Gastrocnemius medialis (tissue), 4 donors: ENCODE measurements around the gene CLK2. TPM values are rescaled to one million over a fixed set of nuclear protein-coding genes. Genes with fewer than 3 reads are reported as not detected.
"Not testable (repeated sequence)": the region's sequence is repeated elsewhere in the genome, so short reads cannot be mapped to it uniquely, and the experiment has no call there.

Experiments used
- ATAC-seq, 2 donors: fragments of 150-250 bp; one replicate each; pipeline ENCODE4 v1.9.1; 2016
- DNase-seq, 2 donors: peaks; one replicate each; pipeline ENCODE4 v3.0.0-alpha.2; 2019
- H3K27ac ChIP-seq, 4 donors: fragments of 200-600 bp; sonication (generic); 1 replicate in 1 of 4; 2 replicates in 3 of 4; pipeline ENCODE4 v1.5.1; 2016 to 2018; ENCODE audit warnings: mild to moderate bottlenecking in 2 of 4, moderate library complexity in 1 of 4
- H3K27me3 ChIP-seq, 3 donors: fragments of 200-600 bp; sonication (generic) in 2 of 3; 1 replicate in 1 of 3; 2 replicates in 2 of 3; pipeline versions ENCODE4 v1.5.1 to v1.6.0; 2016 to 2019; ENCODE audit warnings: mild to moderate bottlenecking in 1 of 3, moderate library complexity in 1 of 3
- H3K36me3 ChIP-seq, 2 donors: fragments of 200-600 bp; sonication (generic) in 1 of 2; one replicate each; pipeline ENCODE4 v1.5.1; 2017 to 2018
- H3K4me1 ChIP-seq, 2 donors: fragments of 200-600 bp; sonication (generic) in 1 of 2; one replicate each; pipeline ENCODE4 v1.5.1; 2016 to 2017; ENCODE audit warnings: mild to moderate bottlenecking in 2 of 2
- H3K4me3 ChIP-seq, 4 donors: fragments of 200-600 bp; sonication (generic) in 3 of 4; 1 replicate in 1 of 4; 2 replicates in 3 of 4; pipeline ENCODE4 v1.5.1; 2016 to 2019; ENCODE audit warnings: mild to moderate bottlenecking in 2 of 4
- H3K9me3 ChIP-seq, 3 donors: fragments of 200-600 bp; sonication (generic) in 2 of 3; 1 replicate in 1 of 3; 2 replicates in 2 of 3; pipeline ENCODE4 v1.5.1; 2016 to 2019
- CTCF ChIP-seq, 5 experiments: fragments of 450-650 bp in 3 of 5; fragments of 200-600 bp in 2 of 5; sonication (generic) in 2 of 5; IDR thresholded peaks in 4 of 5; conservative IDR thresholded peaks in 1 of 5; 1 replicate in 4 of 5; 2 replicates in 1 of 5; pipeline ENCODE4 v1.5.1; 2016 to 2019; ENCODE audit warnings: antibody characterized with exemption in 5 of 5, mild to moderate bottlenecking in 3 of 5, moderate library complexity in 3 of 5
- POLR2A ChIP-seq, 2 donors: fragments of 450-650 bp; IDR thresholded peaks; one replicate each; pipeline ENCODE4 v1.6.1; 2017; ENCODE audit warnings: antibody characterized with exemption in 2 of 2, mild to moderate bottlenecking in 2 of 2, moderate library complexity in 2 of 2
- in situ Hi-C, 4 donors: fragments of 200-750 bp; cut with MboI; loops; one replicate each; pipeline versions ENCODE4 v1.15.0 to v1.8.0; 2017; ENCODE audit warnings: low sequenced_read_pairs in 4 of 4
- intact Hi-C: fragments of 100-400 bp; cut with DNase I; formaldehyde crosslinking; loops from one replicate; pipeline ENCODE4 v1.15.1; 2023; ENCODE audit warnings: low total_unique reads
- total RNA-seq, 4 donors: library from RNA; depleted of rRNA; stranded (reverse); fragments of >200 nt; gene quantifications; one replicate each; pipeline versions ENCODE4 v1.1.0 to v1.2.3, GENCODE V29; 2016

Gene CLK2
- total RNA-seq, 4 donors from 2014 or later, result 7.1 to 13.1 (median 9.8) TPM

GRCh38 chr1:155218854-155219591 is 54.3 kb downstream of the CLK2 start:
- DNase-seq, result peak in 1 of 2 donors; percentile 40
- H3K4me3 ChIP-seq, result peak overlapping the region; percentile 1 to 39 (median 13)

GRCh38 chr1:155214702-155215101 is 58.6 kb downstream of the CLK2 start:
- H3K4me3 ChIP-seq, H3K9me3 ChIP-seq, H3K36me3 ChIP-seq, H3K27me3 ChIP-seq, DNase-seq, intact Hi-C loops, ATAC-seq, in situ Hi-C loops, H3K4me1 ChIP-seq, H3K27ac ChIP-seq: not testable (repeated sequence)

More at GRCh38 chr1:155218854-155219591, 54.3 kb downstream of the CLK2 start:
- Histone ChIP-seq H3K27me3 (no peaks in the 10 kb centered on the region), H3K4me1 (no peaks in the 10 kb centered on the region), H3K36me3 (no peaks in the 10 kb centered on the region), H3K9me3 (no peaks in the 10 kb centered on the region), H3K27ac (peak overlapping the region in 1 of 4 donors; percentile 18)
- TF ChIP-seq POLR2A (IDR thresholded peaks at IDR 0.05) (no peak), CTCF (IDR thresholded peaks at IDR 0.05 in 4 of 5, conservative IDR thresholded peaks at IDR 0.05 in 1 of 5) (no peak)
- in situ Hi-C loops (no loop called here), intact Hi-C loops (loop anchor here (1.0 kb wide), 1 partner anchor 22 kb away; a partner anchor contains a TSS)
- ATAC-seq, result peak; percentile 77 to 80

Other genes with a start within 250 kb of the CLK2 start
- not detected for gene DCST2, start 239.7 kb downstream of the CLK2 start, total RNA-seq
- gene DCST1, start 239.7 kb downstream of the CLK2 start, total RNA-seq, result under 1 TPM in 2 of 4 donors, not detected in 2; 0.13 to 0.35 TPM
- 10 to 100 TPM; 30.3 to 42.8 (median 36.9) TPM for gene ADAM15, start 222.2 kb downstream of the CLK2 start, total RNA-seq
- gene EFNA4, start 209.8 kb downstream of the CLK2 start, total RNA-seq, result under 1 TPM; 0.41 to 0.87 (median 0.80) TPM
- 1 to 10 TPM in 2 of 4 donors, under 1 TPM in 1, not detected in 1; 0.55 to 1.8 (median 1.6) TPM for gene EFNA3, start 194.7 kb downstream of the CLK2 start, total RNA-seq
- 10 to 100 TPM; 12.6 to 35.1 (median 14.4) TPM for gene EFNA1, start 145.6 kb downstream of the CLK2 start, total RNA-seq
- 10 to 100 TPM in 1 of 4 donors, 1 to 10 TPM in 3; 3.5 to 11.4 (median 8.2) TPM for gene SLC50A1, start 137.7 kb downstream of the CLK2 start, total RNA-seq
- 10 to 100 TPM in 3 of 4 donors, 1 to 10 TPM in 1; 7.3 to 69.5 (median 57.9) TPM for gene DPM3, start 133.0 kb downstream of the CLK2 start, total RNA-seq
- 100 to 1,000 TPM in 1 of 4 donors, 10 to 100 TPM in 3; 59.6 to 102 (median 91.6) TPM for gene KRTCAP2, start 100.2 kb downstream of the CLK2 start, total RNA-seq
- gene TRIM46, start 99.7 kb downstream of the CLK2 start, total RNA-seq, result not detected
- 1 to 10 TPM; 1.5 to 4.6 (median 3.3) TPM for gene THBS3, start 65.6 kb downstream of the CLK2 start, total RNA-seq
- gene MTX1, start 64.8 kb downstream of the CLK2 start, total RNA-seq, result 10 to 100 TPM; 14.4 to 26.9 (median 24.6) TPM
- gene ENTREP3, start 18.0 kb downstream of the CLK2 start, total RNA-seq, result 10 to 100 TPM in 3 of 4 donors, 1 to 10 TPM in 1; 7.9 to 22.3 (median 18.8) TPM
- gene SCAMP3, start 11.1 kb downstream of the CLK2 start, total RNA-seq, result 100 to 1,000 TPM in 1 of 4 donors, 10 to 100 TPM in 3; 60.0 to 108 (median 79.3) TPM
- 1 to 10 TPM in 2 of 4 donors, under 1 TPM in 2; 0.18 to 1.5 (median 1.1) TPM for gene HCN3, start 4.0 kb upstream of the CLK2 start, total RNA-seq
- gene PKLR, start 27.9 kb upstream of the CLK2 start, total RNA-seq, result not detected
- gene FDPS, start 35.4 kb upstream of the CLK2 start, total RNA-seq, result 10 to 100 TPM; 47.6 to 65.4 (median 49.1) TPM
- 10 to 100 TPM in 2 of 4 donors, 1 to 10 TPM in 2; 7.4 to 11.5 (median 9.4) TPM for gene RUSC1, start 47.4 kb upstream of the CLK2 start, total RNA-seq